H7 (cell line): ENCODE measurements around the gene IFITM10. TPM values are rescaled to one million over a fixed set of nuclear protein-coding genes. Genes with fewer than 3 reads are reported as not detected.
A peak's percentile ranks its signal among the peaks of the same experiment; 100 is the strongest.

Source experiments
- DNase-seq: peaks from one replicate; pipeline ENCODE4 v3.0.0; 2012
- H3K27me3 ChIP-seq: 2 replicates; pipeline ENCODE4 v1.6.0; 2011; ENCODE audit warnings: mild to moderate bottlenecking, low read length; ENCODE audit not compliant: control insufficient read depth, insufficient read depth
- H3K36me3 ChIP-seq: replicated peaks from 2 replicates; pipeline ENCODE4 v1.5.1; 2011; ENCODE audit warnings: low read length; ENCODE audit not compliant: control insufficient read depth, insufficient read depth
- H3K4me3 ChIP-seq: 2 replicates; pipeline ENCODE4 v1.5.1; 2011; ENCODE audit warnings: low read depth, mild to moderate bottlenecking, control low read depth, low read length, moderate library complexity; ENCODE audit not compliant: insufficient read depth
- total RNA-seq: library from RNA; depleted of rRNA; stranded (reverse); fragments of >200 nt; shearing (Covaris generic); gene quantifications from 2 replicates; pipeline ENCODE4 v1.2.3, GENCODE V29; 2014

Gene IFITM10
- total RNA-seq, 1 experiment from 2014 or later = 0.42 TPM

DNA sequence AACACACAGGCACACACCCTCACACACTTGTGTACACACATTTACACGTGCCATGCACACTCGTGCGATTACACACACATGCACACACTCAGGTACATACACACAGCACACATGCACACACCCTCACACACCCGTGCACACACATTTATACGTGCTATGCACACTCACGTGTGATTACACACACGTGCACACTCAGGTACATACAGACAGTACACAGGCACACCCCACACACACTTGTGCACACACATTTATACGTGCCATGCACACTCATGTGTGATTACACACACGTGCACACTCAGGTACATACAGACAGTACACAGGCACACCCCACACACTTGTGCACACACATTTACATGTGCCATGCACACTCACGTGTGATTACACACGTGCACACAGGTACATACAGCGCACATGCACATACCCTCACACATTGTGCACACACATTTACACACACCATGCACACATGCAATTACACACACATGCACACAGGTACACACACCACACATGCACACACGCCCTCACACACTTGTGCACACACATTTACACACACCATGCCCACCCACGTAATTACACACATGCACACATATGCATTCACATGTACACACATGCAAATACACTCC, 4.6 kb downstream of the IFITM10 start:
- Histone ChIP-seq H3K27me3 (peaks cover 27% of the 10 kb centered on the region), H3K36me3 (no peaks in the 10 kb centered on the region), H3K4me3 (no peak overlapping the region)
- no peak for DNase-seq

DNA sequence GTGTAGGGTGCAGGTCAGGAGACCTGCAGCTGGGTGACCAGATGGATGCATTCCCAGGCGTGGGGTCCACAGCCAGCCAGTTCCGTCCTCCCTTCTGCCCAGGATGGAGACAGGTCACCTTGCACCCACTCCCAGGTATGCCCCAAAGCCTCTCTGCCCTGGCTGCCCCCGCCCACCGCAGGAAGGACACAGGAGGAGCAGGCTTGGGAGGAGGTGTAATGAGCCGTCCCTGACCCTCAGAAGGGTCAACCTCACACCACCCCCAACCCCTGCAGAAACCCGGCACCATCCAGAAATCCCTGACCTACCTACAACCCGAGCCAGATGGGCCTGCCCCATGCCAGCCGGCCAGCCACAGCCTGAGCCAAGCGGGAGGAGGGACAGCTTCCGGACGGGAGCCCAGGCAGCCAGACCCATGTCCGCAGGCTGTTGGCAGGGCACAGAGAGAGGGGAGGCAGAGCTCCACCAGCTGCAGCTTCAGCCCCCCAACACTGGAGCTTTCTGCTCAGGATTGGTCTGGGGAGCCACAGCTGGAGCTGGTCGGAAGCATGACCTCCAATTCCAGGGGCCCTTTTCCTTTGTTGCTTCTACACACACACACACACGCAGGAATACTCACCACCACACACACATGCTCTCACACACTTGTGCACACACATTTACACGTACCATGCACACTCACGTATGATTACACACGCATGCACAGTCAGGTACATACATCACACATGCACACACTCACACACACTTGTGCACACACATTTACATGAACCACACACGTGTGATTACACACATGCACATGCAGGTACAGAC, 5.3 kb downstream of the IFITM10 start:
- H3K36me3 ChIP-seq = no peaks in the 10 kb centered on the region
- DNase-seq = peak; percentile 51
- H3K27me3 ChIP-seq = peaks cover 24% of the 10 kb centered on the region
- no peak overlapping the region for H3K4me3 ChIP-seq

GRCh38 chr11:1744137-1744886, 6.1 kb downstream of the IFITM10 start:
- Histone ChIP-seq H3K4me3 (no peak overlapping the region), H3K27me3 (peaks cover 16% of the 10 kb centered on the region), H3K36me3 (no peaks in the 10 kb centered on the region)
- no peak for DNase-seq

DNA sequence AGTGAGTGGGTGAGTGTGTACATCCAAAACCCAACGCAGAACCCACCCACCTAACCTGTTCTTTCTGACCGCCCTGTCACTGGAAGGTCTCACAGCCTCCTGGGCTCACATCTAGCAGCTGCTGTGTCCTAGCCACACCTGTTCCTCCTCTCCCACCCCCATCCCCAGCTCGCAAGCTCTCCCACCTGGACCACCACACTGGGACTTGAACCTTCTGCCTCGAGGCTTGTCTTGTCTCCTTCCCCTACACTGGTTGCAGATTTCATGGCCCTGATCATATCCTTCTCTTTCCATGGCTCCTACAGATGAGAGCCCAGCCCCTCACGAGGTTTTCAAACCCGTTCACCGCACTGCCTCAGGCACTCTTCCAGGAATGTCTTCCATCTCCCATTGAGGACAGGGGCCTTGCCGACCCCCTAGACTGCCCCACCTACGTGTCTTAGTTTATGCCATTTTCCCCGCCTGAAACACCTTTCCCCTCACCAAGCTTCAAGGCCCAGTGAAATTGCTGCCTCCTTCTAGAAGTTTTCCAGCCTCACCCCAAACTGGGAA, 6.7 kb downstream of the IFITM10 start:
- no peak for DNase-seq
- Histone ChIP-seq H3K27me3 (peaks cover 9% of the 10 kb centered on the region), H3K4me3 (no peak overlapping the region)

GRCh38 chr11:1742869-1743584, 7.4 kb downstream of the IFITM10 start:
- Histone ChIP-seq H3K36me3 (no peaks in the 10 kb centered on the region), H3K27me3 (peaks cover 3% of the 10 kb centered on the region), H3K4me3 (no peak overlapping the region)
- DNase-seq = no peak

More for the DNA sequence above, 6.7 kb downstream of the IFITM10 start:
- H3K36me3 ChIP-seq = no peaks in the 10 kb centered on the region

GRCh38 chr11:1742371-1742770, 8.0 kb downstream of the IFITM10 start:
- no peak for DNase-seq
- H3K27me3 ChIP-seq = no peaks in the 10 kb centered on the region; the same call in 1 of the 2 replicates
- no peak overlapping the region for H3K4me3 ChIP-seq
- no peaks in the 10 kb centered on the region for H3K36me3 ChIP-seq

- H3K36me3 ChIP-seq = no peaks in the 10 kb centered on the region
- H3K27me3 ChIP-seq = no peaks in the 10 kb centered on the region; the same call in 1 of the 2 replicates
- DNase-seq = no peak
- H3K4me3 ChIP-seq = no peak overlapping the region
Observed at GRCh38 chr11:1741741-1742140, 8.7 kb downstream of the IFITM10 start.

- Histone ChIP-seq H3K36me3 (no peaks in the 10 kb centered on the region), H3K4me3 (no peak overlapping the region), H3K27me3 (no peaks in the 10 kb centered on the region; the same call in 1 of the 2 replicates)
- no peak for DNase-seq
Observed at GRCh38 chr11:1740786-1741530, 9.4 kb downstream of the IFITM10 start.

- H3K36me3 ChIP-seq = no peaks in the 10 kb centered on the region
- H3K27me3 ChIP-seq = no peaks in the 10 kb centered on the region; the same call in 1 of the 2 replicates
- no peak overlapping the region for H3K4me3 ChIP-seq
- no peak for DNase-seq
Observed at GRCh38 chr11:1739576-1739975, 10.8 kb downstream of the IFITM10 start.

- Histone ChIP-seq H3K4me3 (no peak overlapping the region), H3K36me3 (no peaks in the 10 kb centered on the region), H3K27me3 (no peaks in the 10 kb centered on the region; the same call in 1 of the 2 replicates)
- DNase-seq = no peak
Observed at GRCh38 chr11:1738380-1738779, 12.0 kb downstream of the IFITM10 start.

DNA sequence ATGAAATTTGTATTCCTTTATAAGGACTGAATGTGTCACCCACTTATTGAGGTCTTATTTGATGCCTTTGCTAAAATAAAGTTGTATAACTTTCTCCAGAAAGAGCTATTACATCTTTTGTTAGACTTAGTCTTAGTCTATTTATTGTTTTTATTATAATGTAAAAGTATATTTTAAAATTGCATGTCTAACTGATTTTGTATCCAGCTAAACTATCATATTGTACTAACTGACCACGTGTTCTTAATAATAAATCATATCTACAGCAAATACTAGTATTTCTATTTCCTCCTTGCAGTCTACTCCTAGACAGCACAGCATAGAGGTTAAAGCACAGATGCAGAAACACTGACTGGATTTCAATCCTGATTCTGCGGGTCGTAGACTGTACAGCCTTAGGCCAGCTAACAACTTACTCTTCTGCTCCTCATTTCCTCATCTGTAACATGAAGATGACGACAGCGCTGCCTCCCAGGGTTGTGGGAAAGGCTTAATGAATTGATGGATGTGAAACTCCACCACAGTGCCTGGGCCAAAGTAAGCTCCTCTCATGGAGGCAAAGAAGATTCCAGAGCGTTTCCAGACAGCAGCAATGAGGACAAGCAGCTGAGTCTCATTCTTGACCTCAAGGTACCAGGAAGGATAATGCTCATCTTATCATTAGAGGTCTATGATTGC, 13.2 kb downstream of the IFITM10 start:
- no peak for DNase-seq
- Histone ChIP-seq H3K36me3 (no peaks in the 10 kb centered on the region), H3K4me3 (no peak overlapping the region), H3K27me3 (no peaks in the 10 kb centered on the region; the same call in 1 of the 2 replicates)

DNA sequence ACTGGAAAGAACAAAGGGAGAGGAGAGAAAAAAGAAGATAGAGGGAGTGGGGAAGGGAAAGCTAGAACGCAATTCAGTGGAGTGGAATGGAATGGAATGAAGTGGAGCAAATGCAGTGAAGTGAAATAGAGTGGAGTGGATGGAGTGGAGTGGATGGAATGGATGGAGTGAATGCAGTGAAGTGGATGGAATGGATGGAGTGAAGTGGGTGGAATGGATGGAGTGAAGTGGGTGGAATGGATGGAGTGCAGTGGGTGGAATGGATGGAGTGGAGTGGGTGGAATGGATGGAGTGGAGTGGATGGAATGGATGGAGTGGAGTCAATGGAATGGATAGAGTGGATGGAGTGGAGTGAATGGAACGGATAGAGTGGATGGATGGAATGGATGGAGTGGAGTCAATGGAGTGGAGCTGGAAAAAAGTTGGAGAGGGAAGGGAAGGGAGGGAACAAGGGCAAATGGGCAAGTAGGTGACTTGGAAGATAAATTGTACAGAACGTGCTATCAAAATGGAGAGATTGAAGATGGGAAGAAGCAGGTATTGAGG, 13.9 kb downstream of the IFITM10 start:
- no peak overlapping the region for H3K4me3 ChIP-seq
- H3K36me3 ChIP-seq = no peaks in the 10 kb centered on the region
- DNase-seq = no peak
- H3K27me3 ChIP-seq = no peaks in the 10 kb centered on the region; the same call in 1 of the 2 replicates

GRCh38 chr11:1735271-1735670, 15.1 kb downstream of the IFITM10 start:
- Histone ChIP-seq H3K36me3 (no peaks in the 10 kb centered on the region), H3K4me3 (no peak overlapping the region), H3K27me3 (no peaks in the 10 kb centered on the region; the same call in 1 of the 2 replicates)
- no peak for DNase-seq
